GM21528 (cell line): ENCODE measurements around the gene SYNDIG1.

Source experiments
- ATAC-seq: cut with Tn5 transposase; IDR thresholded peaks from one replicate; pipeline ENCODE4 v1.9.1; 2021; ENCODE audit warnings: mild to moderate bottlenecking, moderate library complexity; ENCODE audit not compliant: unreplicated experiment, low FRiP score

Gene SYNDIG1

DNA sequence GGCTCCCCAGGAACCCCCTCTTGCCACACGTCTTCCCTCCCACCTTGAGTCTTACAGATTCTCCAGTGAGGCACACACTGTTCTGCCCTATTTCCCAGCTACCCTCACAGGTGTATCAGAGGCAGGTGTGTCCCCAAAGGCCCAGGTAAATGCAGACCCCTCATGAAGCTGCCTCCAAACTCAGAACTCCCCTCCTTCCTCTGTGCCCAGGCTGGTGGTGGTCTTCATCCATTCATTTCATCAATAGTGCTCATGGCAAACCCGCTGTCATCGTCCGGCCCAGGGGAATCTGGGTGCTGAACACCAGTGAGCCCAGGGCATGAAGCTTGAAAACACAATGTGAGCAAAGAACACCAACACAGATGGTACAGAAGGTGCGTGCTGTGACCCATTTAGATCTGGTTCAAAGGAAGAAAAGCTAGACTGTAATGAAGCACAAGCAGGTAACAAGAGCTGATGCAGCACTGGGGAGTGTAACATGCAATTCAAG lies 213.1 kb downstream of the SYNDIG1 start:
- ATAC-seq: no peak

DNA sequence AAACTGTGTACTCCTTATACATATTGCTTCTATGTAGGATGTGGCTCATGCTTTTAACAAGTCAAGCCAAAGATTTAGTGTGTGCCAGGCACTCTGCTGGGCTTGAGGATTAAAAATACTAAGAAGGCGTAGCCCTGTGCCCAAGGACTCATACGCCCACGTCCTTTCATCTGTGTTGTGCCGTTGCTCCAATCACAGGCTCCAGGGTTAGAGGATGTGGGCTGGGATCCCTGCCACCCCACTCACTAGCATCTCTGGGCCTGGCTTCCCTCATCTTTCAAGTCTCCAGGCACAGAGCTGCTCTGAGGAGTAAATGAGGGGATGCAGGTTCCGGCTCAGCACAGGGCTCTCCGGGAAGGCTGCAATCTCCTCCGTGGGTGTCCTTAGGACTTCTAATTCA lies 214.2 kb downstream of the SYNDIG1 start:
- ATAC-seq: no peak

DNA sequence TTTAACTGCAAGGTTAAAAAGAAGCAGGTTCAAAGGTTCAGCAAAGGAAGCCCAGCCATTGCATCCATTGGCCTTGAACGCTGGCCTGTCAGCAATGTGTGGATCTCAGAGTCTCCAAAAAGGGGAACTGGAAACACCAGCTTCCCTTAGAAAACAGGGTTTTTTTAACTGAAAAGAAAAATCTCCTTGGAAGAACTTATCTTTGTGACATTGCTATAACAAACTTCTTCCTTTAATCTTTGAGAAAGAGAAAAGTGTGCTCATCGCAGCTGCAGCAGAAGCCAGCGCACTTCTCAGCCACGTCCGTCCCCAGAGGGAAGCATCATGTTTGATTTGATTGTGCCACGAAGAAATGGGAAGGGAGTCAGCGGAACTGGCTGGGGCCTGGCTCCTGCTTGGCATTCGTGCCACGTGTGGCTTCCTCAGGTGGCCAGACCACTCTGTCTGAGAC lies 215.0 kb downstream of the SYNDIG1 start:
- no peak for ATAC-seq

DNA sequence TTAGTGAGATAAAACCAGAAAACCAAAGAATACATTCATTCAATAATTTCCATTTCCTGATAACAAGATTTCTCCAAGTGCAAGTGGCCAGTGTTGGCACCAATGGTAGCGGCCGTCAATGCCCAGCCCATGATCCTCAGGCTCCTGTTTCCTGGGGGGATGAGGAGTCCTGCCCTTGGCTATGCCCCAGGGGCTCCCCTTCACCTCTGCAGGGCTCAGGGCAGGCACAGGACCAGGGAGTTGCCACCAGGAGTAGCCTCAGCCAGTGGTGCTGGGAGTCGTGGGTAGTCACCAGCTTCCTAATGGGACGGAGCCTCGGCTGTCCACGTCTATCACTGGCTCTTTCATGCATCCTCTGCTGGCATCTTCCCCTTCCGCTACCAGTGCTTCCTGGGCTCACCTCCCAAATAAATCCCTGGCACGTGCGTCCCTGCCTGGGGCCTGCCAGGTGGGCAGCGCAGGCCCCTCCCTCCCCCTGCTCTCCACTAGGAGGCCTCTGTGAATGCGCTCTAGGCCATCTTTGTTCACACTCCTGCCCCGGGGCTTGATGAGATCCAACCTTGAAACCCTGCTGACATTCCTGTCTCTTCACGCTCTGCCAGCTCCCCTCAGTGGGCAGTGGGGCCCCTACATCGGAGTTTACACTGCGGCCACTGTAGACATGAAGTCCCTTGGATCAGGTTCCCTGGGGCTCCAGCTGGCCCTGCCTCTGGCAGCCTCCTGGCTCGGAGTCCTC lies 215.7 kb downstream of the SYNDIG1 start:
- ATAC-seq: no peak

DNA sequence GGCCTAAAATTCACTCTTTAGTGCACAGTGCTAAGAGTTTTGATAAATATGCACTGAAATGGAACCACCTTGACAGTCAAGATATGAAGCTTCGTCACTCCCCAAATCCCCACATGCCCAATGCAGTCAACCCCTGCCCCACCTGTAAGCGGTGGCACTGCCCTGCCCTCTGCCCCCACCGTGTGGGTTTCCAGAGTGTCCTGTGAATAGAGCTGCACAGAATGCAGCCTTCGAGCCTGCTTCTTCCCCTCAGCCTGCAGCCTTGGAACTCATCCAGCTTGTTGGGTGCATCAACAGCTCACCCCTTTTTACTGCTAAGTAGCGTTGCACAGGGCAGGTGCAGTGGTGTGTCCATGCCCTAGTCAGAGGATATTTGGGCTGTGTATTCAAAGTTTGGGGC lies 216.3 kb downstream of the SYNDIG1 start:
- ATAC-seq: no peak

DNA sequence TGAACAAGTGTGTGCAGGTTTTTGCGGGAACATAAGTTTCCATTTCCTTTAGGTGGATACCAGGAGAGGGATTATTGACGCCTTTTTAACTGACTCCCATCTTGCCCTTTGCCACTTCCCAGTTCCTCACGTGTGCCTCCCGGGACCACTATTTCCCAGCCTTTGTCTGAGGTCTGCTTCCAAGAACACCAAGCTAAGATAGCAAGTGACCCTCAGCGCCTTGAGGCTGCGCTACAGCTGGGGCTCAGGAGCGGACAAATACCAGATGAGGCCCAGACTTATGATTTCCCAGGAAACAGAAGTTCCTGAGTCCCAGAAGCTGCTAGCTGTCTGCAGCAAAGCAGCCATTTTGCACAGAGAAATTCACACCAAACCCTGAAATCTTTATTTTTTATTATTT lies 216.7 kb downstream of the SYNDIG1 start:
- no peak for ATAC-seq

DNA sequence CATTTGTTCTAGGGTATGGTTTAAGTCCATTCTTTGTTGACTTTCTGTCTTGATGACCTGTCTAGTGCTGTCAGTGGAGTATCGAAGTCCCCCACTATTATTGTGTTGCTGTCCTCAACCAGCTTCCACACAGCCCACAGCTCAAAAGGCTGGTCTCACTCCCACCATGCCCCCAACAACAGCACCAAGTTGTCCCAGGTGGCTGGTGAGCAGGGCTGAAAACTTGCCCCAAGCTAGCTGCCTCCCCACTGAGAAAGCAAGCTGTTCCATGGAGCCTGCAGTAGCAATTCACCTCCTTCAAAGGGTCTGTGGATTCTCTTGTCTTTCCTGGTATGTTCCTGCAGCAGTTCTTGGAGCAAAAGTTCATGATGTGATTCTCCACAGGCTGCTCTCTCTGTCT lies 221.0 kb downstream of the SYNDIG1 start:
- ATAC-seq: no peak

DNA sequence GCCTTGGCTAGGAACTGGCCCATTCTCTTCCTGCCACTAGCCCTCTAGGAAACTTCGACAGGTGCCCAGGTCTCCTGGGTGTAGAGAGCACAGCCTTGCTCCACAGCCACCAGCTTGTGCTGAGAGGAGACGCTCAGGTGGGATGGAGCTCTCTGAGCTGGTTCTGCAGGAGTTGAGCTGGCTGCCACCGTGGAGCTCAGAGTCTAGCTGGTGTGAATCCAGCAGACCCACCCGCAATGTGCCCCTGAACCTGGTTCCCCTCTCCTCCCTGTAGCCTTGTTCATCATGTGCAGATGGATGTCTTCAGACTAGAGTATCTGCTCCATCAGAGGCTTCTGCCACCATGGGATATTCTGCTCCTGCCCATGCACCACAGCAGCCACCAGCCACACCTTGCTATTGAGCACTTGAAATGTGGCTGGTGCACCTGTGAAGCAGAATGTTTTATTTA lies 222.5 kb downstream of the SYNDIG1 start:
- ATAC-seq: no peak

DNA sequence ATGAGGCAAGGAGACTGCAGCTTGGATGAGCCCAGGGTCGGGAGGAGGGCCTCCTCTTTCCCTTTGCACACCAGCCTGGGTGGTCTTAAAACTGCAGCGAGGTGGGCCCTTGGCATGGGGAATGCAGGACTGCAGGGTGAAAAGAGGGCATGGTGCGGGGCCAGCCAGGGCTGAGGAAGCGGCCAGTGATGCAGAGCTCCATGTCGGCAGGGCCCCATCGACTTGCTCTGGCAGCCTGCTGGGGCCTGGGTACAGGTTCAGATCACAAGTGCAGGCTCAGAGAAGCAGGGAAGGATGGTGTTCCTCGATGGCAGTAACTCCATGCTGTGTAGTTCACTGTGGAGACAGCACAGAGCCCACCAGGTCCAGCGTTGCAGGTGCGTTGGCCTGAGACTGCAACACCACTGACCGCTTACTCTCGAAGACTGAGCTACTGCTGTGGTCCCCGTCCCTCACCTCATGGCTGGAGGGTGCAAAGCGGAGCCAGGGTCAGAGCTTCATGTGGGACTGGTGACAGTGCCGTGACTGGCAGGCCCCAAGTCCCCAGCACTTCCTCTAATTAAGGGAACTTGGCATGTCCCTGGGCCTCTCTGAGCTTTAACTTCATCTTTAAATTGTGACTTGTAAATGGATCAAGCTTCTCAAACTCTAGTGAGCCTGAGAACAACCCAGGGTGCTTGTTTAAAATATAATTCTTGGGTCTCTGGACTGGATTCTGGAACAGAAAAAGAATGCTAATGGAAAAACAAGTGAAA lies 223.2 kb downstream of the SYNDIG1 start:
- no peak for ATAC-seq

DNA sequence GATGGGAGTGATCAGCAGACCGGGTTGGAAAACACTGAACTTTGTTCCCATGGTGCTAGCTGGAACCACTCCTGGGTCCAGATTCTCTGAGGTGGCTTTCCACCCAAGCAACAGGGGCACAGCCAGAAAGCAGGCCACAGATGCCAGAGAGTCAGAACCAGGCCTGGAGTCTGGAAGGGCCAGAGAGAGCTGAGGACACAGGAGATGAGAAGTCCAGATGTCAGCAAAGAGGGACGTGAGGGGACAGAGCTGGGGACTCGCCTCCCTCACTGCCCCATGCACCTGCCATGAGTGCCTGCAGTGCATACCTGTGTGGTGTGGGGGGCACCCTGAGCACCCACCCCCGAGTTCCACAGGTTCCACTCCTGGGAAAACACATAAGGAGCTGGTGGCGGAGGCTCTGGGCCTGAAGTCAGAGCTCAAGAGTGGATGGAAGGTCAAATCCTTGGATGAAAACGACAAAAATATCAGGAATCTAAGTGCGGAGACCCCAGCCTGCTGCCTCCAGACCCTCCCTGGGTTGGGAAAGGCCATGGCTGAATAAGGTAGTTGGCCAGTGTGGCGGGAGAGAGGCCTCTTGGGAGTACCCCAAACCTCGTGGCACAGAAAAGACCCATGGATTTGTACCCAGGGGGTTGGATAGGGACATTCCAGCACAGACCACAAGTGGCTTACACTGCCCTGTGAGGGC lies 224.2 kb downstream of the SYNDIG1 start:
- ATAC-seq: no peak

DNA sequence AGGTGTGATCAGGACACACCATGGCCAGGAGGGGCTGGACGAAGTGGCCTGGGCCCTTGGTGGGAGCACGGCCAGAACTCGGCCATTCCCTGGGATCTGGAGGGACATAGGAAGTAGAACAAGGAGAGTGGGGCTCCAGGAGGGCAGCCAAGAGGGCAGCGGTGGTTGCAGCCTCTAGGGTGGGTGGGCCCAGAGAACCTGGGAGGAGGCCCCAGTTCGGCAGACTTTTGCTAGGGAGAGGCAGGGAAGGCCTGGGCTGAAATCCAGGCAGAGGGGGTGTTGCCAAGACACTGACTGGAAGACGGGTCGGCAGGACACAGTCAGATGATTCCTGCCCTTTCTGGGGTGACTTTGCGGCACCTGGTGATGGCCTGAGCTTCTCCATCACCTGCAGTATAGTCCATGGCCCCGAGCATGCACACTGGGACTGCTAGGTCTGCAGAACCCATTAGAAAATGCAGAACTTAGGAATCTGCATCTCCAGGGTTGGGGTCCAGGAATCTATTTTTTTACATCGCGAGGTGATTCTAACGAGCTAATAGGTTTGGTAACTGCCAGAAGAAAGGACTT lies 224.8 kb downstream of the SYNDIG1 start:
- no peak for ATAC-seq

DNA sequence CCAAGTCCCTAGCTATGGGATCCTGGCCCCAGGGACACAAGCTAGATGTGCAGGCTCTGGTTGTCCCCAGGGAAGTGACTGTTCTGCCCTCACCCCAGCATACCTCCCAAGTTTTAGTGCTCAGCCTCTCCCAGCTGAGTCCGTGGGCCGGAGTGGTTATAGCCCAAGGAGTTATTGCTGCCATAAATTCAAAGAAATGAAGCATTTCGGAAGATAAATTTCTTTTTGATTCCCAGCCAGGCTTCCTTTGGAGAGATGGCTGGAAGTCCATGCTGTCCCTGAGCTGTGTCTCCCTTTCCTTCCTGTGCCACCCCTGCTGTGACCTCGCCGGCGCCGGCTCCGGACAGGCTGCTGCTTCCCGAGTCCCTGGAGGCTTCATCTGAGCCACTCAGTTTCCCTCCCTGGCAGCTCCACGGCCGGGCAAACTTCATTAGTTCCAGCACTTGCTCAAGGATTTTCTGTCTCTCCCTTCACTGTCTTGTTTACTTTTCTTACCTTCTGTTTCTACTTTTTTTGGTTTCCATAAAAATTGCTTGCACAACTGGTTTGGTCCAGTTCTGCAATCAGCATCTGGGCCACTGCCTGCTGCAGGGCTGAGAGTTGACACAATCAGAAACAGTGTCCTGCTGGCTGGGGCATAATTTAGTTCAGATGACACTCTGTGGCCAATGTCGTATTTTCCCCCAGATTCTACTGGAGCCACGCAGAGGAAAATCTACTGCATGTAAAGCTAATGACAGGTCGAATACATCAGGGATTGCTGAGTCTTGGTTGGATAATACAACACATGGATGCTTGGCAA lies 225.5 kb downstream of the SYNDIG1 start:
- no peak for ATAC-seq

DNA sequence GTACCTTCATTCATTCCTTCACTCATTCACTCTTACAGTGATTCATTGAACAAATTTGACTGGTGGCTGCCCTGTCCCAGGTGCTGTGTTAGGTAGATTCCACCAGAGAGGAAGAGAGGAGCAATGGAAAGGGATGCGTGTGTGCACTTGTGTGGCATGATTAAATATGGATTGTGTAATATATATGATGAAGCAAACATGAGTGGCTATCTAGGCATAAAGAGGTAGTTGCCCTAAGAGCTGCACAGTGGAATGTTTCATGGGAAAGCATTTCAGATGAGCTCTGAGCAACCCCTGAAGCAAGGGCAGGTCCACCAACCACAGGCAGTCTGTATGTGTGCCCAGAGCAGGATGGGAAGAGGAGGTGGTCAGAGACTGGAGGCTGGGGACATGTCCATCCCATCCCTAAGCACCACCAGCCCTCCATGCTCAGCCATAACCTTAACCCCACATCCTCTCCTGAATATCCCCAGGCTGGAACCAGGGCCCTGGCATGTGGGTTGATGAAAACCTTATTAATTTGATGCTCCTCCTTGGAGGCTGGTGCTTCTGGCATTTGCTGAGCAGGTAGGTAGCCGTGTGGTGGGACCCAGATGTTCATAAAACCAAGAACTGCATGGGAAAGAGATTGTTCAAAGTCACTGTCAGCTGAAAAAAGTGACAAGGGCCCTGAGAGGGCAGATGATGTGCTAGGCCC lies 226.2 kb downstream of the SYNDIG1 start:
- no peak for ATAC-seq

DNA sequence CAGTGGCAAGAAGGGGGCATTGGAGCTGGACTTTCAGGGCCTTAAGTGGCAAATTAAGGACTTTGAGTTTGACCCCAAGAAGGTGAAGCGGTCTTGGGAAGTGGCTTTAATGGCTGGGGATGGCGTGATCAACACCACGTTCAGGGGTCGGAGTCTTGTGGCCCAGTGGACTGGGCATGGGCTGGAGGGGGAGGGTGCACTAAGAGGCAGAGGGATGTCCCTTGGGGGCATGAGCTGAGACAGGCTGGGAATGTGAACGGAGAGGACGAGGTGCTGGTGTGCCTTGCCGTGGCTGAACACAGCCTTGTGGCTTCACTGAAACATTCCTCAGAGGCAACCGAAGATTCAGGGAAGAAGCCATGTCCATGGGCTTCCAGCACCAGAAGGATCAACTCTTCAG lies 227.0 kb downstream of the SYNDIG1 start:
- no peak for ATAC-seq

DNA sequence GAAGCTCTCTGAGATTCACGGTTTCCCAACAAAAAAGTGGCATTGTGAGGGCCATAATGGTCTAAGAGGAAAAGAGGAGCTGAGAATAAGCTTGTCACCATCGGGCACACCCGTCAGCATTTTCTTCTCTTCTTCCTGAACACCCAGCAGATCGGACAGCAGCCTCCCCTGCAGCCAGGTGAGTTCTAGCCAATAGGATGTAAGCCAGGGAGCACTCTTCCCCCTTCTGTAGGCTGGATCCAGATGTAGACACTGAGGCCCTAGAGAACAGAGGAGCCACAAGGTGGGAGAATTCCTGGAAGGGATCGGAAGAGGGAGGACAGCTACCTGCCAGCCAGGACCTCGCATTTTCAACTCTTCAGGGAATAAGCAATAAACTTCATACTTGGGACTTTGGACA lies 228.0 kb downstream of the SYNDIG1 start:
- ATAC-seq: no peak

DNA sequence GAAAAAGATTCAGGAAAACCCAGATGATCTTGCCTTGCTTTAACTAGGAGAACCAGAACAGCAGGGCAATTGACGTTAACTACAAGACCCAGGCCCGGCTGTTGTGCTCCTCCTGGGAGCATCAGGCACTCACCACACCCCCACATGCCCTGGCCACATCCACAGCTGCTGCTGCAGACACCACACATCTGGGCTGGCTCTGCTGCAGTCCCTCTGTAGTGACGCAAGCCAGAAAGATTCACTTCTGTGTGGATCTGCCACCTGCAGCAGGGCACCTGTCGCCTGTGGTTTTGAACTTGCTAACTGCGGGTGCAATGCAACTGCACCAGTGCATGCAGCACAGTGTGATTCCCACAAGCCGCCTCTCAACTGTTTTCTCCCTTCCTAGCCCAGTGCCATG lies 228.8 kb downstream of the SYNDIG1 start:
- no peak for ATAC-seq

DNA sequence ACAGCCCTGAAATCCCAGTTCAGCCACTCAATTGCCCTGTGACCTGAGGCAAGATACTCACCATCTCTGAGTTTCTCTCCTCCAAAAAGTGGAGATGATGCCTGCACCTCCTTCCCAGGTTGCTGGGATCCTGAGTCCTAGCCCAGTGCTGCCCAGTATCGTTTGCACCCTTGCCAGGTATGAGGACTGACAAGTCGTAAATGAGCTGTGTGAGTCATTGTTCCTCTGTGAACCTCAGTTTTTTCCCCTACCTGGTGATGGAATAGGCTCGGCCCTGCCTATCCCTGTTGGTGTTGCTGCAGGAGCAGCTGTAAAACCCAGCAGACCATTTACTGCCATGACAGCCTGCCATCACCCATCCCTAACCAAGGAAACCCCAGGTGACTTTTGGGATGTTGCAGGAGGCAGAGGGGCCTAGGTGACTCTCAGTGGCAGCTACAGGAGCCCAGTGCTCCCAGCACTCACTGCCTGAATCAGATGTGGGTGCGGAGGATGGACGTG lies 229.3 kb downstream of the SYNDIG1 start:
- ATAC-seq: no peak

DNA sequence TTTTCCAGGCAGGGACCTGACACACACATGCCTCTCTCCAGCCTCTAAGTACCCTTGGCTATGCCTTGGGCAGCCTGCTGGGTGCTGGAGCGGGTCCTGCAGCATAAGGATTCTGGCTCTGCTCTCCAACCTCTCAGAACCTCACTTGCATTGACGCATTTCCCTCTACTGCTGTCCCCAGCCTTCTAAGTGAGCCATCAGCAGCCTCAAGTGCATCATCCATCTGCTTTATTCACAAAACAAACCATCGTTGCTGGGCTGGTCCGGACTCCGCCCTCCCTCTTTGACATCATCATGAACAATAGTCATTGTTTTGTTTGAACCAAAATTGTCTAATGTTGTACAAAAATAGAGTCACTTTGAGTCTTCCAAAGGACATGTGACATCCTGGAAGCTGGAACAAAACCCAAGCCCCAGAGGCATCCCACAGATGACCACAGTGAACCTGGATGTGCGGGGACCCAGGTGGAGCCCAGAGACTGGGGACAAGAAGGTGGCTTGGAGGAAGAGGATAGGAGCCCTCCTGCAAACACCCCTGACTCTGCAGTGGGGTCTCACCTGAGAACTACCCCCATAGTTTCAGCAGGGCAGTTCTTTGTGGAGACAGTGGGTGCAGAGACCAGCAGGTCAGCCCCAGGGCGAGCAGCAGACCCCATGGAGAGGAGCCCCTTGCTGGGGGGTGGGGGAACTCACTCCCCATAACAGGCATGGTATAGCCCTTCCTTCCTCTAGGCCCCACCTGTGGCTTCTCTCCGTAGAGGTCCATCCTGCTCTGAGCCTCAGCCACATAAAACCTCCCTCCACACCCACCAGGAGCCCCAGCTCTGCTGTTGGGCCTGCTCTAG lies 230.1 kb downstream of the SYNDIG1 start:
- no peak for ATAC-seq
